Measurements from ENCODE around the gene KLHL1. TPM values are rescaled to one million over a fixed set of nuclear protein-coding genes. Genes with fewer than 3 reads are reported as not detected.

The KLHL1 gene
- polyA plus RNA-seq, 1 of the 3 experiments (the other 2 are of a cell fraction), result not detected

GRCh38 chr13:69997061-69997460 is 111.2 kb downstream of the KLHL1 start:
- POLR2A ChIA-PET, result no interaction called here
- Histone ChIP-seq H3K79me2 (ENCODE audit: insufficient read depth) (no peaks in the 10 kb centered on the region), H4K20me1 (ENCODE audit: insufficient read depth) (no peaks in the 10 kb centered on the region), H3K4me1 (ENCODE audit: control insufficient read depth in 1 of 2, insufficient read depth in 2 of 2, low read depth in 1 of 2, low read length in 1 of 2) (no peaks in the 10 kb centered on the region), H3K9me2 (no peaks in the 10 kb centered on the region), H3K4me3 (ENCODE audit: low read depth in 2 of 2, low read length in 1 of 2) (no peak overlapping the region), H3K9me3 (no peaks in the 10 kb centered on the region), H3K27ac (ENCODE audit: low read depth in 2 of 2, low read length in 1 of 2) (no peak overlapping the region), H3K4me2 (no peak overlapping the region), H3K9ac (no peak overlapping the region), H3K36me3 (replicated peaks in 1 of 2; ENCODE audit: control insufficient read depth in 1 of 2, insufficient read depth in 2 of 2, low read length in 1 of 2) (no peaks in the 10 kb centered on the region), H2AFZ (ENCODE audit: low read depth) (no peak overlapping the region), H3F3A (replicated peaks; ENCODE audit: insufficient read depth) (no peaks in the 10 kb centered on the region), H3K27me3 (ENCODE audit: insufficient read depth) (no peaks in the 10 kb centered on the region)
- CTCF ChIA-PET, result interaction anchor here (1.0 kb wide), 1 partner anchor 102 kb away, joined by 4 read pairs; no protein-coding TSS in a partner anchor
- TF ChIP-seq FOXM1 (IDR thresholded peaks at IDR 0.05; ENCODE audit: low read depth) (no peak), CHD2 (IDR thresholded peaks at IDR 0.05; ENCODE audit: low read length, partially characterized antibody) (no peak), RCOR1 (IDR thresholded peaks at IDR 0.05; ENCODE audit: low read length) (no peak), MEF2A (IDR thresholded peaks at IDR 0.05; ENCODE audit: borderline replicate concordance, low read depth) (no peak), ELF1 (IDR thresholded peaks at IDR 0.05) (no peak)
- 65% methylated on average over 4 of the region's 4 CpGs for WGBS (ENCODE audit: low lambda C conversion rate)
- no peak for DNase-seq

GRCh38 chr13:69980799-69981198 is 127.5 kb downstream of the KLHL1 start:
- no peak overlapping the region for H3K4me3 ChIP-seq (ENCODE audit: low read depth in 2 of 2, low read length in 1 of 2)
- no peak overlapping the region for H2AFZ ChIP-seq (ENCODE audit: low read depth)
- no peak overlapping the region for H3K27ac ChIP-seq (ENCODE audit: low read depth in 2 of 2, low read length in 1 of 2)
- H4K20me1 ChIP-seq (ENCODE audit: insufficient read depth), result no peaks in the 10 kb centered on the region
- no peaks in the 10 kb centered on the region for H3K79me2 ChIP-seq (ENCODE audit: insufficient read depth)
- H3K9me3 ChIP-seq, result no peaks in the 10 kb centered on the region
- no peaks in the 10 kb centered on the region for H3K36me3 ChIP-seq (replicated peaks in 1 of 2; ENCODE audit: control insufficient read depth in 1 of 2, insufficient read depth in 2 of 2, low read length in 1 of 2)
- H3F3A ChIP-seq (replicated peaks; ENCODE audit: insufficient read depth), result no peaks in the 10 kb centered on the region
- TF ChIP-seq REST (IDR thresholded peaks at IDR 0.05; ENCODE audit: low read depth, low read length) (no peak), GABPA (IDR thresholded peaks at IDR 0.05; ENCODE audit: low read depth) (no peak), ELF1 (IDR thresholded peaks at IDR 0.05) (no peak), RAD21 (IDR thresholded peaks at IDR 0.05; ENCODE audit: low read length) (no peak)
- CTCF ChIA-PET, result no interaction called here
- H3K4me2 ChIP-seq, result no peak overlapping the region
- H3K9ac ChIP-seq, result no peak overlapping the region
- no peak for DNase-seq
- POLR2A ChIA-PET, result no interaction called here
- no peaks in the 10 kb centered on the region for H3K9me2 ChIP-seq
- no peaks in the 10 kb centered on the region for H3K4me1 ChIP-seq (ENCODE audit: control insufficient read depth in 1 of 2, insufficient read depth in 2 of 2, low read depth in 1 of 2, low read length in 1 of 2)
- H3K27me3 ChIP-seq (ENCODE audit: insufficient read depth), result no peaks in the 10 kb centered on the region

- CTCF ChIA-PET, result no interaction called here
- Histone ChIP-seq H4K20me1 (ENCODE audit: insufficient read depth) (no peaks in the 10 kb centered on the region), H2AFZ (ENCODE audit: low read depth) (no peak overlapping the region), H3K36me3 (replicated peaks in 1 of 2; ENCODE audit: control insufficient read depth in 1 of 2, insufficient read depth in 2 of 2, low read length in 1 of 2) (no peaks in the 10 kb centered on the region), H3K4me2 (no peak overlapping the region), H3K27ac (ENCODE audit: low read depth in 2 of 2, low read length in 1 of 2) (no peak overlapping the region), H3K27me3 (ENCODE audit: insufficient read depth) (no peaks in the 10 kb centered on the region), H3K4me3 (ENCODE audit: low read depth in 2 of 2, low read length in 1 of 2) (no peak overlapping the region), H3F3A (replicated peaks; ENCODE audit: insufficient read depth) (no peaks in the 10 kb centered on the region), H3K9me2 (no peaks in the 10 kb centered on the region), H3K9me3 (no peaks in the 10 kb centered on the region), H3K4me1 (ENCODE audit: control insufficient read depth in 1 of 2, insufficient read depth in 2 of 2, low read depth in 1 of 2, low read length in 1 of 2) (no peaks in the 10 kb centered on the region), H3K79me2 (ENCODE audit: insufficient read depth) (no peaks in the 10 kb centered on the region), H3K9ac (no peak overlapping the region)
- WGBS (ENCODE audit: low lambda C conversion rate), result 68% methylated on average over 2 of the region's 2 CpGs
- POLR2A ChIA-PET, result no interaction called here
- no peak for DNase-seq
- TF ChIP-seq TAF1 (IDR thresholded peaks at IDR 0.05; ENCODE audit: borderline replicate concordance, low read depth, low read length), result no peak
- no peak for TF ChIP-seq RFX5 (IDR thresholded peaks at IDR 0.05; ENCODE audit: low read length)
- TF ChIP-seq SIN3A (IDR thresholded peaks at IDR 0.05; ENCODE audit: borderline replicate concordance, low read depth, low read length), result no peak
- no peak for TF ChIP-seq CHD2 (IDR thresholded peaks at IDR 0.05; ENCODE audit: low read length, partially characterized antibody)
- TF ChIP-seq ZBTB33 (IDR thresholded peaks at IDR 0.05; ENCODE audit: borderline replicate concordance, low read depth), result no peak
- TF ChIP-seq ELF1 (IDR thresholded peaks at IDR 0.05), result no peak
- TF ChIP-seq RCOR1 (IDR thresholded peaks at IDR 0.05; ENCODE audit: low read length), result no peak
- no peak for TF ChIP-seq FOSL2 (IDR thresholded peaks at IDR 0.05; ENCODE audit: borderline replicate concordance, low read depth)
- no peak for TF ChIP-seq IRF3 (IDR thresholded peaks at IDR 0.05; ENCODE audit: low read depth, low read length)
Observed at GRCh38 chr13:69975496-69975895, 132.8 kb downstream of the KLHL1 start.
